Stimulated activated CD8-positive, alpha-beta memory T cell treated with anti-CD3 and anti-CD28 coated beads, Interleukin-15, amount 100 ng/mL, for 24 hours (primary cell): ENCODE results near the gene ESCO1.

Experiments used
- DNase-seq: peaks from one replicate; pipeline ENCODE4 v3.0.0-alpha.2; 2020; ENCODE audit warnings: low read depth

The ESCO1 gene

GRCh38 chr18:21486905-21487437, 113.5 kb downstream of the ESCO1 start:
- no peak for DNase-seq

DNA sequence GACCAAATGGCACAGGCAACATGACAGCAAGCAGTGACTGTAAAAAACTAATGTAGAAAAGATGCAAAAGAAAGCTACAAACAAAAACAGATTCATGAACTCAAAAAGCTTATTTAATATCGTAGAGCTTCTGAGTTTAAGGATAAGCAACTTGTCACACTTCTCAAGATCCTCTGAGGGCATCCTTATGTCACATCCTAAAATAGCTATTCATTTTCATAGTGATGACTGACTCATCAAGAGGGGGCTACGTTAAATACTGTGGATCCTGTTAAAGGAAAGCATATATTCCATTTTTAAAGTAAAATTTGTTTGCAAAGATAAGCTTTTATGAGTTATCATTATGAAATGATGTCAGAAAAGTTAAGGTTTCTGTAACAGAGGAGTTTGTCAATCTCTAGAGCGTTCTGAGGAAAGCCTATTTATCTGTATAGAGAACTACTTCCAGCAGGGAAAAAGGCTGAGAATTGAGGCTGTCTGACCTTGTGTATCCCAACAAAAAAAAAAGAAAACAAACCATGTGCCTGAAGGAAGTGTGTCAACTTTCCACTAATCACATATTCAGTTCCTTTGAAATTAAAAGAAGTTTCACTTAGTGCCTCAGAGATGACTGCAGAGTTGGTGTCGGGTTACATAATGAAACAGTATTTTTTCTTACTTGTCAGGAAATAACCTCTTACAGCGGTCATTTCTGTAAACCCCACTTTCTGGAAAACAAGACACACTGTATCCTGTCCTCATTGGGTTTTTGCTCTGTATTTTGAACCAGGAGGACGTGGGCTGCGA, 115.5 kb downstream of the ESCO1 start:
- no peak for DNase-seq

DNA sequence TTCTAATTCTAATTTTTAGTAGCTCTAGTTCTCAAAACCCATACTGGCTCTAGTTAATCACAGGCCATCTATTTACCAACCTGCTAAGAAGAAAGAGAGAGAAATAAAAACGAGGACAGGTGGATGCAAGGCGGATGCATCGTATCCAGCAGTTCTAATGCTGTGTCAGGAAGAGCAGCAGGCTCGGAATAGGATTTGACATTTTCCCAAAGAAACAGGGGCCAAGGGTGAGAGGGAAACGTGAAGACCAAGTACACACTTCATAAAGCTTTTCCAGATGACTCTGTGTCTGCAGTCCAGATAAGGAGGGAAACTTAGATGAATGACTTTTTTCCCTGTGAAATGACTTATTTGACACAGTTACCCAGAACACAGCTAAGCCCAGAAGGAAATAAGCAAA, 117.5 kb downstream of the ESCO1 start:
- no peak for DNase-seq

DNA sequence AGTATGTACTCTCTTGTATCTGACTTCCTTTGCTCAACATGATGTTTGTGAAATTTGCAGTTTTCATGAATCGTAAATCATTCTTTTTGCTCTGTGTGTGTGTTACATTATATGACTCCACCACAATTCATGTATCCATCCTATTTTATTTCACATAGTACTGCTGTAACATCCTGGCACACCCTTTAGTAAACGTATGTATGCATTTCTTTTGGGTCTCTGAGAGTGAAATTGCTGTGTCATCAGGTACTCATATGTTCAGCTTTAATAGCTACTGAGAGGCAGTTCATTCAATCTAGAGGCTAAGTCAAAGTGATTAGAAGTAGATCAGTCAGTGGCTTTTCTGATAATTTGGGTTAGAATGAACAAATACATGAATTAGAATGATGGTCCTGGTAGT, 118.8 kb downstream of the ESCO1 start:
- DNase-seq: no peak

DNA sequence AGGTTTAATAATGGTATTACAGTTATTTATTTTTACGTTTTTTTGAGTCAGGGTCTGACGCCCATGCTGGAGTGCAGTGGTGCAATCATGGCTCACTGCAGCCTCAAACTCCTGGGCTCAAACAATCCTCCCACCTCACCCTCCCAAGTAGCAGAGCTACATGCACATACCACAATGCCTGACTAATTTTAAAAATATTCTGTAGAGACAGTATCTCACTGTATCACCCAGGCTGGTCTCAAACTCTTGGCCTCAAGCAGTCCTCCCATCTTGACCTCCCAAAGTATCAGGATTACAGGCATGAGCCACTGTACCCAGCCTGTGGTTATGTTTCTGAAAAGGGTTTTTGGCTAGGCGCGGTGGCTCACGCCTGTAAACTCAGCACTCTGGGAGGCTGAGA, 120.8 kb downstream of the ESCO1 start:
- no peak for DNase-seq
